ENCODE measurements around the gene DMP1.

DMP1 gene

DNA sequence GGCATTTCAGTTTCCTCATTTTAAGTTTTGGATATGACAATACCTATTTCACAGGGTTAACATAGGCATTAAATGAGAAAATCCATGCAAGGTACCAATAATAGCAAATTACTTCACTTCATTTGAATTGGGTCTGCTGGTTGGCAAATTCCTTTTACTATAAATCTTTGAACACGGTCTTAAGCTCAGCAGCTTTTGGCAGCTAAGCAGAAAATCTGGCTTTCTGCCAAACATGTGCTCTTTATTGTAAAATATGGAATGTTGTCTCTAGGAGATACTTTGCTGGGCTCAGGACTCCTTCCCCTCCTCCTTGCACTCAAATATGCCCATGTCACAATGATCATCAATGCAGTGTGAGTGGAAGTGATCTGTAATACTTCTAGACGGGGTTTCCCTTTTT is 16.8 kb upstream of the DMP1 start:
- Histone ChIP-seq H3K27ac (ENCODE audit: low read length) (no peak overlapping the region), H3K9ac (ENCODE audit: low read length) (no peak overlapping the region), H3K36me3 (ENCODE audit: control insufficient read depth, low read depth, low read length) (no peaks in the 10 kb centered on the region), H3K4me3 (ENCODE audit: low read length) (no peak overlapping the region), H3K4me1 (ENCODE audit: control insufficient read depth, low read depth, low read length) (no peaks in the 10 kb centered on the region), H3K27me3 (ENCODE audit: control insufficient read depth, insufficient read depth, low read length) (no peaks in the 10 kb centered on the region), H3K9me3 (ENCODE audit: control insufficient read depth, low read depth, low read length) (no peaks in the 10 kb centered on the region)

DNA sequence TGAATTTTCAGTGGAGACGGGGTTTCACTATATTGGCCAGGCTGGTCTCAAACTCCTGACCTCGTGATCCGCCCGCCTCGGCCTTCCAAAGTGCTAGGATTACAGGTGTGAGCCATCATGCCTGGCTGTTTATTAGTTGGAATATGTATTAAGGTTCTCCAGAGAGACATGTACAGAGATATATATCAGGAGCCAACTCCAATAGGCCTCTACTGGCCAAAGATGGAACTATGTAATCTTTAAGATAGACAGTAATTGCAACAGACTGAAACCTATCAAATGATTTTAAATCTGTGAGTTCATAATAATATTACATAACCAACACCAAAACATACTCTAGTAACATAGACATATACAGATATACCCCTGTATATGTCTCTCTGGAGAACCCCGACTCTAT is 5.8 kb upstream of the DMP1 start:
- Histone ChIP-seq H3K4me1 (ENCODE audit: control insufficient read depth, low read depth, low read length) (no peaks in the 10 kb centered on the region), H3K4me3 (ENCODE audit: low read length) (no peak overlapping the region), H3K27me3 (ENCODE audit: control insufficient read depth, insufficient read depth, low read length) (no peaks in the 10 kb centered on the region), H3K9me3 (ENCODE audit: control insufficient read depth, low read depth, low read length) (no peaks in the 10 kb centered on the region), H3K9ac (ENCODE audit: low read length) (no peak overlapping the region), H3K36me3 (ENCODE audit: control insufficient read depth, low read depth, low read length) (no peaks in the 10 kb centered on the region), H3K27ac (ENCODE audit: low read length) (no peak overlapping the region)

DNA sequence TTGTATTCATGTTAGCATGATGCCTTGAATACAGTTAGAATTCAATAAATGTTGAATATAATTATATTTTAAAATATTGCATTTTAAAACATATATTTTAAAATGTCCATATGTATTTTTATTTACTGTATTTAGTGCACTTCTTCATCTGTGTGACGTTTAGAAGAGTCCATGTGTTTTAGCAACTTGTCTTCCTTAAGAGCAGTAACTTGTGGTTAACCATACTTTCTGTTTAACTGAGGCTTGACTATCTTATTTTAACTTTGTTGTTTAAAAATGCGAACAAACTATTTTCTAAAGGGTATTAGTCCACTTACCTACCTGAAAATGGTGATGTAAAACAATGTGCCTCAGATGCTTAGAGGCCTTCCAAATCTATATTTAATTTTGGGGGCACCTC is 858 bp downstream of the DMP1 start:
- H3K9ac ChIP-seq (ENCODE audit: low read length), result no peak overlapping the region
- no peak overlapping the region for H3K27ac ChIP-seq (ENCODE audit: low read length)
- H3K4me1 ChIP-seq (ENCODE audit: control insufficient read depth, low read depth, low read length), result peaks cover 14% of the 10 kb centered on the region
- no peak overlapping the region for H3K4me3 ChIP-seq (ENCODE audit: low read length)
- no peaks in the 10 kb centered on the region for H3K9me3 ChIP-seq (ENCODE audit: control insufficient read depth, low read depth, low read length)
- no peaks in the 10 kb centered on the region for H3K27me3 ChIP-seq (ENCODE audit: control insufficient read depth, insufficient read depth, low read length)
- no peaks in the 10 kb centered on the region for H3K36me3 ChIP-seq (ENCODE audit: control insufficient read depth, low read depth, low read length)

DNA sequence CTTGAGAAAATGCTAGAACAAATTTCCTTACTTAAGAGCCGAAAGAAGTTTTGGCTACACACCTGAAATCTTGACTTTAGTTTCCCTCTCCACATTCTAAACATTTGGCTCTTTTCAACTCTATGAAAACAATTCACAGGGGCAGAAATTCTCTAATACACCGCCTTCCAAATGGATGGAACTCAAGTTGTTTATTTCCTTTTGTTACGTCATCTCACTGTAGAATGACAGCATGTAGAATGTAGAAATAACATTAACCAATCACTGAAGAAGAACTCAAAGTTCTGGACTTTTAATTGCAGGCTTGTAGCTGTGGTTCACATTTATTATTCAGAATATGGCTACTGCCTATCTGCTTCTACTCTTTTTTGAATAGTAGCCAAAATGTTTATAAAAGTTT is 1.9 kb downstream of the DMP1 start:
- Histone ChIP-seq H3K4me1 (ENCODE audit: control insufficient read depth, low read depth, low read length) (peaks cover 14% of the 10 kb centered on the region), H3K27me3 (ENCODE audit: control insufficient read depth, insufficient read depth, low read length) (no peaks in the 10 kb centered on the region), H3K9ac (ENCODE audit: low read length) (no peak overlapping the region), H3K4me3 (ENCODE audit: low read length) (no peak overlapping the region), H3K36me3 (ENCODE audit: control insufficient read depth, low read depth, low read length) (no peaks in the 10 kb centered on the region), H3K9me3 (ENCODE audit: control insufficient read depth, low read depth, low read length) (no peaks in the 10 kb centered on the region), H3K27ac (ENCODE audit: low read length) (no peak overlapping the region)

DNA sequence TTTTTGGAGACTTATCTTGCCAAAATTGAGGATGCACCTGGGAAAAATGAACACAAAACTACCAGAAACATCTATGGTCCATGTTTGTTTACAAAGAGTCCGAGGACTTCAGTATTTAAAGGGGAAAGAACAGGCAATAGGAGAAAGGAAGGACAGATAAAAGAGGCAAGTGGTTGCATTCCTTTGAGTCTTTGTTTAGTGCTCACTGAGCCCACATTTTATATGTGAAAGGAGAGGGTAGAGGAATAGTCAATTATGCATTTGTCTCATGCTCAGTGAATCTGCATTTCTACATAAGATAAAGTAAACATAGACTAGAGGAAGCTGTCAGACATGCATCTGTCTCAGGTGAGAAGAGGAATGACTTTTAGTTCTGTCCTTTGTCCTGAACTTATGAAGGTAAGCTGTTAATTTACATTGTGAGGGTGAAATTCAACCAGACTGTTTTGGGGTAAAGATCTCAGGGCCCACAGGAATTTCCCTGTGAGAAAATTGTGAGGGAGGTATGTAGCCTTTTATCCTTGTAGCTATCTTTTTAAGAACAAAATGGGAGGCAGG is 4.5 kb downstream of the DMP1 start:
- Histone ChIP-seq H3K36me3 (ENCODE audit: control insufficient read depth, low read depth, low read length) (no peaks in the 10 kb centered on the region), H3K4me3 (ENCODE audit: low read length) (no peak overlapping the region), H3K9ac (ENCODE audit: low read length) (no peak overlapping the region)

DNA sequence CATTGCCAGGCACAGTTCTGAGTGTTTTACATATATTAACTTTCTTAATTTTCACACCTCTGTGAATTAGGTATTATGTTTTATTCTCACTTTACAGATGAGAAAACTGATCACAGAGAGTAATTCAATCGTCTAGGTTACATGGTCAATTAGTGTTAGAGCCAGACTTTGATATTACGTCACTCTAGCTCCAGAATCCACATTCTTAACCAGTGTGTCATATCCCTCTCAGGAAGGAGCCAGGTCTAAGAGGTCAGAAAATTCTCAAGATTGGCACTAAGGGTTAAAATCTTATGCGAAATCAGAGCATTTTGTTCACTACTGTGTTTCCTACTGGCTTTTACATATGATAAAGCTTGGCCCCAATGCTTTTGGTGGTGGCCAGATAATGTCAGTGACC is 7.4 kb downstream of the DMP1 start:
- no peak overlapping the region for H3K4me3 ChIP-seq (ENCODE audit: low read length)
- no peak overlapping the region for H3K9ac ChIP-seq (ENCODE audit: low read length)
- peaks cover 14% of the 10 kb centered on the region for H3K4me1 ChIP-seq (ENCODE audit: control insufficient read depth, low read depth, low read length)
- no peak overlapping the region for H3K27ac ChIP-seq (ENCODE audit: low read length)
- no peaks in the 10 kb centered on the region for H3K9me3 ChIP-seq (ENCODE audit: control insufficient read depth, low read depth, low read length)
- no peaks in the 10 kb centered on the region for H3K27me3 ChIP-seq (ENCODE audit: control insufficient read depth, insufficient read depth, low read length)
- H3K36me3 ChIP-seq (ENCODE audit: control insufficient read depth, low read depth, low read length), result no peaks in the 10 kb centered on the region

More for the DNA sequence above, 4.5 kb downstream of the DMP1 start:
- Histone ChIP-seq H3K9me3 (ENCODE audit: control insufficient read depth, low read depth, low read length) (no peaks in the 10 kb centered on the region), H3K27me3 (ENCODE audit: control insufficient read depth, insufficient read depth, low read length) (no peaks in the 10 kb centered on the region), H3K27ac (ENCODE audit: low read length) (no peak overlapping the region), H3K4me1 (ENCODE audit: control insufficient read depth, low read depth, low read length) (peaks cover 14% of the 10 kb centered on the region)

DNA sequence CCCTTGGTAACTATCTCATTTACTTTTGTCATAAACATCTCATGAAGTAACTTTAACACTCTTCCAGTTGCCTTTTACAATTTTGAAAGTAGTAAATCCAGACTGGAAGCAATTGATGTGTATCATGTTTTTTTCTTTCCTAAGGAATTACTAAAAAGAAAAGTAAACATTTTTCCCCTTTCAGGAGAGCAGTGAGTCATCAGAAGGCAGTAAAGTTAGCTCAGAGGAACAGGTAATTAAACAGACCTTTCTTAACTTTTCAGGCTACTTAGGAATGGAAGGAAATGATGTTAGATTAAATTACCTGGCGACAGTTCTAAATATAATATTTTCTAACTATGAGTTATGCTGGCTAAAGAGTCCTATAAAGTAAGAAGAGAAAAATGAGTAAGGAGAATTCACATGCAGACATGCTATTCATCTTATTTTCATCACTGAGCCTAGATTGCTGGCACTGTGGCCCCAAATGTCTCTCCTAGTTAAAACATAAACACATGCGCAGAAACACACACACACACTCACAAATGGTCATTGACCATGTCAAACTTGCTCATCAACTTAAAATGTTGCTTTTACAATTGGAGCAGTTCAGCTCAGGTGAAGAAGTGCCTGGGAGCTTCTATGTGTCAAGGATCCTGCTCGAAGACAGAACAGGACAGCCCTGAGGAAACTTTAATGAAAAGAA is 9.3 kb downstream of the DMP1 start:
- Histone ChIP-seq H3K4me3 (ENCODE audit: low read length) (no peak overlapping the region), H3K27ac (ENCODE audit: low read length) (no peak overlapping the region), H3K9me3 (ENCODE audit: control insufficient read depth, low read depth, low read length) (no peaks in the 10 kb centered on the region), H3K9ac (ENCODE audit: low read length) (no peak overlapping the region), H3K27me3 (ENCODE audit: control insufficient read depth, insufficient read depth, low read length) (no peaks in the 10 kb centered on the region), H3K36me3 (ENCODE audit: control insufficient read depth, low read depth, low read length) (no peaks in the 10 kb centered on the region), H3K4me1 (ENCODE audit: control insufficient read depth, low read depth, low read length) (peaks cover 7% of the 10 kb centered on the region)

DNA sequence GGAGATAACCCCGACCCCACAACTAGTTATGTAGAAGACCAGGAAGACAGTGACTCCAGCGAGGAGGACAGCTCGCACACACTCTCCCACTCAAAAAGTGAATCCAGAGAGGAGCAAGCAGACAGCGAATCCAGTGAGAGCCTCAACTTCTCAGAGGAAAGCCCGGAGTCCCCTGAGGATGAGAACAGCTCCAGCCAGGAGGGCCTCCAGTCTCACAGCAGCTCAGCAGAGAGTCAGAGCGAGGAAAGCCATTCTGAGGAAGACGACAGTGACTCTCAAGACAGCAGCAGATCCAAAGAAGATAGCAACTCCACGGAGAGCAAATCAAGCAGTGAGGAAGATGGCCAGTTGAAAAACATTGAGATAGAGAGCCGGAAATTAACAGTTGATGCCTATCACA is 12.8 kb downstream of the DMP1 start:
- no peaks in the 10 kb centered on the region for H3K27me3 ChIP-seq (ENCODE audit: control insufficient read depth, insufficient read depth, low read length)
- H3K4me1 ChIP-seq (ENCODE audit: control insufficient read depth, low read depth, low read length), result no peaks in the 10 kb centered on the region
- no peak overlapping the region for H3K4me3 ChIP-seq (ENCODE audit: low read length)
- no peak overlapping the region for H3K9ac ChIP-seq (ENCODE audit: low read length)
- H3K9me3 ChIP-seq (ENCODE audit: control insufficient read depth, low read depth, low read length), result no peaks in the 10 kb centered on the region
- H3K36me3 ChIP-seq (ENCODE audit: control insufficient read depth, low read depth, low read length), result no peaks in the 10 kb centered on the region
- H3K27ac ChIP-seq (ENCODE audit: low read length), result no peak overlapping the region

DNA sequence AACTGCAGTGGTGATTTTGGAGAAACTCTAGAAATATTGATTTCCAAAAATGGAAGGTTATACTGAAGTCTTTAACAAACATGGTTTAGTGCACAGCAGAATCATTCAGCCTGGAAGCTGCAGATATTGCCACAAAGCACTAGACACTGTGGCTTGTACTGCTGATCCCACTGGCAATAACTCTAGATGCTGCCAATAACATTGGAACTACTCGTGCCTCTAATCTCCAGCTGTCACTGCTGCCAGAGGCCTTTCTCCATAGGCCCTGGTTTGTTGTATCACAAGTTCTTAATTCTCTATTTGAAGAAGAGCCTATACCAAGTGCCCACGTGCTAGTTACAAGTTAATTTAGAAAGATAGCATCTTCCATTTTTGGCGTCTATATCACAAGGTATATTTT is 19.3 kb downstream of the DMP1 start:
- Histone ChIP-seq H3K9ac (ENCODE audit: low read length) (no peak overlapping the region), H3K9me3 (ENCODE audit: control insufficient read depth, low read depth, low read length) (peaks cover 28% of the 10 kb centered on the region), H3K4me1 (ENCODE audit: control insufficient read depth, low read depth, low read length) (no peaks in the 10 kb centered on the region), H3K27me3 (ENCODE audit: control insufficient read depth, insufficient read depth, low read length) (no peaks in the 10 kb centered on the region), H3K36me3 (ENCODE audit: control insufficient read depth, low read depth, low read length) (no peaks in the 10 kb centered on the region), H3K4me3 (ENCODE audit: low read length) (no peak overlapping the region), H3K27ac (ENCODE audit: low read length) (no peak overlapping the region)

DNA sequence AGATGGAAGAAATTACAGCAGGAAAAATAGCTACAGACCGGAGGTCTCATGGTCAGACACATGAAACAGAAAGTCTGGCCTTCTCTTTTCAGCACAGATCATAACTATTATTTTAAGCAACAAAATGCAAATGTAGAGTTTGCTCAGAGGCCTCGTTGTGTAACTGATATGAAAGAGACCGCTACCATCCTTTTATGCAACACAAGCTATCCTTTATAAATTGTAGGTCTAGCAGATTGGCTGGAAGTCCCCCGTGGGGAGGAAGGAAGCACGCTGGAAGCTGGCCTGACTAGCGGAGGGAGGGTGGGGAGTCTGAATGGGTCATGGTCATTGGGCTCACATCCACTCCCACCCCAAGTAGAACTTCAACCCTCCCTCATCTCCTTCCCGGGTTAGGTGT is 27.7 kb downstream of the DMP1 start:
- Histone ChIP-seq H3K9ac (ENCODE audit: low read length) (no peak overlapping the region), H3K4me3 (ENCODE audit: low read length) (no peak overlapping the region), H3K4me1 (ENCODE audit: control insufficient read depth, low read depth, low read length) (peaks cover 35% of the 10 kb centered on the region), H3K9me3 (ENCODE audit: control insufficient read depth, low read depth, low read length) (peaks cover 19% of the 10 kb centered on the region), H3K27me3 (ENCODE audit: control insufficient read depth, insufficient read depth, low read length) (no peaks in the 10 kb centered on the region), H3K27ac (ENCODE audit: low read length) (no peak overlapping the region), H3K36me3 (ENCODE audit: control insufficient read depth, low read depth, low read length) (no peaks in the 10 kb centered on the region)

DNA sequence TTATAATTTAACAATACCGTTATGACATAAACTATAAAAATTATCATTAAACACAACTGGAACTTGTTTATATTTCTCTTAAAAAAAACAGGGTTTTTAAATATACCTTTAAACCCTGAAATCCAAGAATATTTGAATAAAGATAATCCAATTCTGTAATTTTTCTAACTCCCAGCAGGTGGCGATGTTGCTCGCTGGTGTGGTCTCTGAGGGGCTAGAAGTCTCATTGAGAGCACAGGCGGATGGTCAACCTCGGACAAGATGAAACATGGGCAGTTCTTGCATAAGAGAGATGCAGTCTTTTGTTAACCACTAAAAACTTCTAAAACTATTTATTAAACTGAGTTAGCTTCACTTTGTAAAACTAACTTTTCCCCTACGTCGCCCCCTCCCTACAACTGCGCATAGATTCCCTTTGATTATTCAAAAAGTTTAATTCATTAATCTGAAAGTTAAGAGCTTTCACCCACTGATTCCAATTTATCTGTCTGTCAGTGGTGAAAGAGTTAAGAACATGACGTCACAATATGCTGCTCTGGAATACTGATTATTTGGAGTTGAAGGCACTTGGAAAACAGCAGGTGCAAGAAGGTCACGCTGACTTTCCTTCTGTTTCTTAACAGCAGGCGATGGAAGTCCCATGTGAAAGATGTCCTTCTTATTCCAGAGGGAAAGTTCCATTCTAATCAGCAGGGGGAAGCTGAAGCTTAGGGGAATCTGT is 29.5 kb downstream of the DMP1 start:
- Histone ChIP-seq H3K4me3 (ENCODE audit: low read length) (peak overlapping the region; percentile 45), H3K36me3 (ENCODE audit: control insufficient read depth, low read depth, low read length) (no peaks in the 10 kb centered on the region), H3K27me3 (ENCODE audit: control insufficient read depth, insufficient read depth, low read length) (no peaks in the 10 kb centered on the region), H3K9ac (ENCODE audit: low read length) (peak overlapping the region; percentile 54), H3K9me3 (ENCODE audit: control insufficient read depth, low read depth, low read length) (peaks cover 8% of the 10 kb centered on the region), H3K27ac (ENCODE audit: low read length) (peak overlapping the region; percentile 84), H3K4me1 (ENCODE audit: control insufficient read depth, low read depth, low read length) (peaks cover 35% of the 10 kb centered on the region)

DNA sequence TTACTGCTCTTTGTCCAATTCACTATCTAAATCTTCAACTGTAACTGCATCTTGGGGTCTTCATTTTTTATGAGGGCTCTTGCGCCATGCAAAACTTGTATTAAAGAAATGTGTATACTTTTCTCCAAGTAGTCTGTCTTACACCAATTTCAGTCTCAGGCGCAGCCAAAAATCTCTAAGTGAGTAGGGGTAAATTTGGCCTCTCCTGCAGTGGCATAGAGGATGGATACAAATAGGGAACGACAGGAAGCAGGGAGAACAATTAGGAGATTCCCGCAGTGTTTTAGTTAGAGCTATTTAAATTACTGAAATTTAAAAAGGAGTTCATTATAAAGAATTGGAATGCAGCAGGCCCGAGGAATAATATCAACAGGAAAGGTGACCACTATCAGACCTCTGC is 30.2 kb downstream of the DMP1 start:
- peak overlapping the region; percentile 54 for H3K9ac ChIP-seq (ENCODE audit: low read length)
- peak overlapping the region; percentile 84 for H3K27ac ChIP-seq (ENCODE audit: low read length)
- no peaks in the 10 kb centered on the region for H3K36me3 ChIP-seq (ENCODE audit: control insufficient read depth, low read depth, low read length)
- H3K4me3 ChIP-seq (ENCODE audit: low read length), result peak overlapping the region; percentile 45
- peaks cover 8% of the 10 kb centered on the region for H3K9me3 ChIP-seq (ENCODE audit: control insufficient read depth, low read depth, low read length)
- no peaks in the 10 kb centered on the region for H3K27me3 ChIP-seq (ENCODE audit: control insufficient read depth, insufficient read depth, low read length)
- H3K4me1 ChIP-seq (ENCODE audit: control insufficient read depth, low read depth, low read length), result peaks cover 35% of the 10 kb centered on the region

Measured in iPS-18a (cell line).